ENCODE measurements around the gene SF3A2.
"Not testable (repeated sequence)": the region's sequence is repeated elsewhere in the genome, so short reads cannot be mapped to it uniquely, and the experiment has no call there.

SF3A2 gene

GRCh38 chr19:2199215-2199614, 37.4 kb upstream of the SF3A2 start:
- no peak for DNase-seq (ENCODE audit: low spot score)

GRCh38 chr19:2199861-2200623, 36.6 kb upstream of the SF3A2 start:
- H3K27ac ChIP-seq = no peak overlapping the region
- no peak for DNase-seq (ENCODE audit: low spot score)
- TF ChIP-seq CTCF (IDR thresholded peaks at IDR 0.05) = no peak
- H3K4me3 ChIP-seq = no peak overlapping the region

More at GRCh38 chr19:2199215-2199614, 37.4 kb upstream of the SF3A2 start:
- no peak for TF ChIP-seq CTCF (IDR thresholded peaks at IDR 0.05)
- H3K4me3 ChIP-seq = no peak overlapping the region
- no peak overlapping the region for H3K27ac ChIP-seq

- not testable (repeated sequence) for H3K27ac ChIP-seq; DNase-seq (ENCODE audit: low spot score); H3K4me3 ChIP-seq
Observed at GRCh38 chr19:2200624-2201294, 35.9 kb upstream of the SF3A2 start.

- Histone ChIP-seq H3K4me3 (no peak overlapping the region), H3K27ac (no peak overlapping the region)
- TF ChIP-seq CTCF (IDR thresholded peaks at IDR 0.05) = no peak
- DNase-seq (ENCODE audit: low spot score) = no peak
Observed at GRCh38 chr19:2201473-2202148, 35.0 kb upstream of the SF3A2 start.

GRCh38 chr19:2202366-2202765, 34.3 kb upstream of the SF3A2 start:
- DNase-seq (ENCODE audit: low spot score) = no peak
- Histone ChIP-seq H3K4me3 (no peak overlapping the region), H3K27ac (no peak overlapping the region)
- no peak for TF ChIP-seq CTCF (IDR thresholded peaks at IDR 0.05)

- DNase-seq (ENCODE audit: low spot score) = no peak
- no peak overlapping the region for H3K4me3 ChIP-seq
- no peak overlapping the region for H3K27ac ChIP-seq
- no peak for TF ChIP-seq CTCF (IDR thresholded peaks at IDR 0.05)
Observed at GRCh38 chr19:2207008-2207407, 29.6 kb upstream of the SF3A2 start.

GRCh38 chr19:2207991-2208860, 28.4 kb upstream of the SF3A2 start:
- no peak for TF ChIP-seq CTCF (IDR thresholded peaks at IDR 0.05)
- no peak for DNase-seq (ENCODE audit: low spot score)
- Histone ChIP-seq H3K27ac (peak overlapping the region in 1 of 2 donors; percentile 7), H3K4me3 (no peak overlapping the region)

Data from coronary artery (tissue), 2 donors.